H1 (cell line): ENCODE measurements around the gene AGFG2. TPM values are rescaled to one million over a fixed set of nuclear protein-coding genes. Genes with fewer than 3 reads are reported as not detected.

Source experiments
- CTCF ChIA-PET: fragments of 300-600 bp; sonication (Branson Sonifier 250); formaldehyde crosslinking; loops from one replicate; lab custom pipeline; 2021; ENCODE audit not compliant: partially characterized antibody; lab: Charles Lee
- POLR2A ChIA-PET: fragments of 300-600 bp; sonication (Branson Sonifier 250); formaldehyde crosslinking; loops from one replicate; lab custom pipeline; 2021; ENCODE audit warnings: inconsistent platforms; ENCODE audit not compliant: partially characterized antibody; lab: Charles Lee
- DNase-seq, 2 experiments: peaks; one replicate each; pipeline versions ENCODE4 v3.0.0 to v3.0.0-alpha.2; 2010 to 2022; ENCODE audit warnings: low spot score in 2 of 2, low read depth in 1 of 2, mixed read lengths in 1 of 2
- FAIRE-seq: peaks from 2 replicates; lab custom pipeline; 2011; peaks lifted over from hg19 to GRCh38; lab: Jason Lieb, UNC
- H2AFZ ChIP-seq: 2 replicates; pipeline ENCODE4 v1.8.1; 2012; ENCODE audit warnings: low read length, inconsistent platforms
- H2AK5ac ChIP-seq: 2 replicates; pipeline ENCODE4 v1.6.1; 2013; ENCODE audit warnings: low read depth, low read length
- H2BK120ac ChIP-seq: replicated peaks from 2 replicates; pipeline ENCODE3; 2013; ENCODE audit warnings: low read depth, low read length, inconsistent platforms
- H2BK12ac ChIP-seq: 2 replicates; pipeline ENCODE4 v1.6.1; 2013; ENCODE audit warnings: low read depth, low read length
- H2BK15ac ChIP-seq: 2 replicates; pipeline ENCODE4 v1.6.1; 2013; ENCODE audit warnings: low read length
- H2BK20ac ChIP-seq: 2 replicates; pipeline ENCODE4 v1.6.1; 2013; ENCODE audit warnings: low read length
- H2BK5ac ChIP-seq: 2 replicates; pipeline ENCODE4 v1.6.1; 2013; ENCODE audit warnings: low read depth, low read length
- H3K14ac ChIP-seq: 2 replicates; pipeline ENCODE4 v1.6.1; 2013; ENCODE audit warnings: inconsistent platforms; ENCODE audit not compliant: insufficient read length
- H3K18ac ChIP-seq: 2 replicates; pipeline ENCODE4 v1.6.1; 2013; ENCODE audit warnings: low read length; ENCODE audit errors: extremely low read depth
- H3K23ac ChIP-seq: 2 replicates; pipeline ENCODE4 v1.6.1; 2013; ENCODE audit warnings: inconsistent platforms; ENCODE audit not compliant: insufficient read length
- H3K23me2 ChIP-seq: 2 replicates; pipeline ENCODE4 v1.6.1; 2013; ENCODE audit warnings: low read depth, low read length
- H3K27ac ChIP-seq: 2 replicates; pipeline ENCODE4 v1.6.1; 2011; ENCODE audit warnings: low read depth, low read length, inconsistent platforms
- H3K27me3 ChIP-seq, 4 experiments: replicated peaks in 1 of 4; 1 replicate in 1 of 4; 2 replicates in 3 of 4; pipeline versions ENCODE4 v1.6.1 to v1.8.1; 2011 to 2013; ENCODE audit warnings: low read length in 3 of 4, mild to moderate bottlenecking in 3 of 4, inconsistent platforms in 2 of 4, mixed read lengths in 2 of 4, moderate library complexity in 1 of 4; ENCODE audit not compliant: control insufficient read depth in 3 of 4, insufficient read depth in 3 of 4; ENCODE audit errors: extremely low read depth in 1 of 4
- H3K36me3 ChIP-seq, 4 experiments: 2 replicates each; pipeline versions ENCODE4 v1.6.1 to v1.8.1; 2011 to 2013; ENCODE audit warnings: mild to moderate bottlenecking in 4 of 4, low read length in 3 of 4, moderate library complexity in 2 of 4, control low read depth in 1 of 4, inconsistent platforms in 1 of 4; ENCODE audit not compliant: insufficient read depth in 4 of 4, control insufficient read depth in 2 of 4
- H3K4ac ChIP-seq: replicated peaks from 2 replicates; pipeline ENCODE3; 2013; ENCODE audit warnings: low read length, low read depth, mixed read lengths, inconsistent platforms; ENCODE audit not compliant: insufficient read length
- H3K4me1 ChIP-seq, 4 experiments: replicated peaks in 1 of 4; 1 replicate in 1 of 4; 2 replicates in 3 of 4; pipeline versions ENCODE4 v1.6.1 to v1.8.1; 2011 to 2013; ENCODE audit warnings: low read length in 3 of 4, inconsistent platforms in 2 of 4, mixed read lengths in 1 of 4; ENCODE audit not compliant: insufficient read depth in 4 of 4, control insufficient read depth in 3 of 4
- H3K4me2 ChIP-seq, 2 experiments: 2 replicates each; pipeline versions ENCODE4 v1.6.1 to v1.8.1; 2011 to 2013; ENCODE audit warnings: low read depth in 2 of 2, low read length in 2 of 2, control low read depth in 1 of 2, inconsistent platforms in 1 of 2, mild to moderate bottlenecking in 1 of 2; ENCODE audit not compliant: insufficient read depth in 1 of 2
- H3K4me3 ChIP-seq, 4 experiments: fragments of 200-600, 300-600 bp in 1 of 4; sonication (generic), shearing (Covaris generic), sonication (Bioruptor Twin) in 1 of 4; 2 replicates each; pipeline versions ENCODE4 v1.5.1 to v1.8.1; 2011 to 2016; ENCODE audit warnings: low read length in 4 of 4, low read depth in 3 of 4, control low read depth in 2 of 4, inconsistent platforms in 2 of 4, mild to moderate bottlenecking in 2 of 4, mixed read lengths in 1 of 4, moderate library complexity in 1 of 4; ENCODE audit not compliant: insufficient read depth in 2 of 4; ENCODE audit errors: extremely low read depth in 1 of 4
- H3K56ac ChIP-seq: replicated peaks from 2 replicates; pipeline ENCODE3; 2013; ENCODE audit warnings: low read depth, mild to moderate bottlenecking, mixed read lengths, low read length, inconsistent platforms; ENCODE audit not compliant: insufficient read length
- H3K79me1 ChIP-seq: 2 replicates; pipeline ENCODE4 v1.6.1; 2013; ENCODE audit warnings: low read depth, low read length, control low read depth
- H3K79me2 ChIP-seq, 2 experiments: 2 replicates each; pipeline versions ENCODE4 v1.6.1 to v1.8.1; 2012 to 2013; ENCODE audit warnings: low read length in 2 of 2, mild to moderate bottlenecking in 2 of 2, inconsistent platforms in 1 of 2; ENCODE audit not compliant: insufficient read depth in 2 of 2, control insufficient read depth in 1 of 2
- H3K9ac ChIP-seq, 4 experiments: replicated peaks in 1 of 4; 1 replicate in 1 of 4; 2 replicates in 3 of 4; pipeline versions ENCODE4 v1.6.1 to v1.8.1; 2011 to 2013; ENCODE audit warnings: low read depth in 3 of 4, low read length in 3 of 4, control low read depth in 2 of 4, mild to moderate bottlenecking in 2 of 4, moderate library complexity in 2 of 4, inconsistent platforms in 1 of 4; ENCODE audit errors: extremely low read depth in 1 of 4
- H3K9me3 ChIP-seq, 2 experiments: 2 replicates each; pipeline versions ENCODE4 v1.6.1 to v1.8.1; 2012 to 2013; ENCODE audit warnings: mild to moderate bottlenecking in 2 of 2, moderate library complexity in 2 of 2, control low read depth in 1 of 2, inconsistent platforms in 1 of 2, low read depth in 1 of 2, low read length in 1 of 2, mixed read lengths in 1 of 2; ENCODE audit not compliant: insufficient read depth in 2 of 2
- H4K20me1 ChIP-seq, 2 experiments: replicated peaks in 1 of 2; 2 replicates each; pipeline versions ENCODE3 to v1.8.1; 2011 to 2013; ENCODE audit warnings: inconsistent platforms in 2 of 2, low read length in 2 of 2, mild to moderate bottlenecking in 1 of 2; ENCODE audit not compliant: insufficient read depth in 2 of 2, control insufficient read depth in 1 of 2
- H4K5ac ChIP-seq: 2 replicates; pipeline ENCODE4 v1.6.1; 2013; ENCODE audit warnings: low read length, low read depth, mixed read lengths, inconsistent platforms; ENCODE audit not compliant: insufficient read length
- H4K8ac ChIP-seq: 2 replicates; pipeline ENCODE4 v1.8.0; 2013; ENCODE audit warnings: mild to moderate bottlenecking, moderate library complexity, low read length, inconsistent platforms; ENCODE audit not compliant: insufficient read depth; ENCODE audit errors: extremely low read depth
- H4K91ac ChIP-seq: replicated peaks from 2 replicates; pipeline ENCODE3; 2013; ENCODE audit warnings: low read length, mixed read lengths, inconsistent platforms; ENCODE audit not compliant: insufficient read length
- CHD2 ChIP-seq: IDR thresholded peaks from 2 replicates; pipeline ENCODE4 v1.6.1; 2012; ENCODE audit warnings: low read length, improper control_type of control experiment
- EP300 ChIP-seq, 2 experiments: IDR thresholded peaks; 1 replicate in 1 of 2; 2 replicates in 1 of 2; pipeline ENCODE4 v1.6.1; 2011 to 2012; ENCODE audit warnings: low read depth in 2 of 2, low read length in 2 of 2, mild to moderate bottlenecking in 2 of 2, borderline replicate concordance in 1 of 2, inconsistent platforms in 1 of 2, moderate library complexity in 1 of 2
- SIN3A ChIP-seq, 2 experiments: IDR thresholded peaks in 1 of 2; conservative IDR thresholded peaks in 1 of 2; 2 replicates each; pipeline ENCODE4 v1.6.1; 2011 to 2012; ENCODE audit warnings: low read length in 2 of 2, improper control_type of control experiment in 1 of 2, low read depth in 1 of 2, mild to moderate bottlenecking in 1 of 2
- TAF7 ChIP-seq: optimal IDR thresholded peaks from 2 replicates; pipeline ENCODE3; 2011; ENCODE audit warnings: low read depth, mild to moderate bottlenecking, inconsistent platforms, low read length, moderate library complexity, borderline replicate concordance
- whole genome bisulfite sequencing, 2 experiments: shearing (Covaris generic) in 1 of 2; methylation state at CpG; one replicate each; pipeline versions ENCODE4 v1.1.6 to v1.1.7; 2013 to 2015; ENCODE audit warnings: low lambda C conversion rate in 2 of 2, mixed read lengths in 2 of 2, inconsistent platforms in 1 of 2, low coverage in 1 of 2, missing lambda C conversion rate in 1 of 2; ENCODE audit not compliant: insufficient replicate concordance in 2 of 2, insufficient coverage in 1 of 2, insufficient read length in 1 of 2; ENCODE audit errors: extremely low coverage in 1 of 2, missing lambda C conversion rate in 1 of 2; 5-methylcytosine and 5-hydroxymethylcytosine counted together
- polyA plus RNA-seq, 7 experiments: library from polyadenylated mRNA; depleted of rRNA in 3 of 7; stranded (reverse) in 5 of 7; unstranded in 2 of 7; fragments of >200 nt in 5 of 7; fragments of 200-250 nt in 2 of 7; gene quantifications; 1 replicate in 5 of 7; 2 replicates in 1 of 7; 4 replicates in 1 of 7; pipeline versions ENCODE4 v1.2.1 to v1.2.3, GENCODE V29; 2011 to 2013; ENCODE audit warnings: missing spikeins in 2 of 7, mixed read lengths in 2 of 7
- total RNA-seq: library from RNA; stranded (reverse); fragmentation: NEBNext Ultra II Directional; extraction: Animal tissue kit (Norgen Biotek cat#: 25700); gene quantifications from 2 replicates; pipeline ENCODE4 v1.2.1, GENCODE V29; 2021
- TF ChIP-seq, protein P1 (sequence below), 3 experiments: IDR thresholded peaks; 1 replicate in 2 of 3; 2 replicates in 1 of 3; pipeline versions ENCODE4 v1.5.1 to v1.6.1; 2011; ENCODE audit warnings: low read length in 3 of 3, mild to moderate bottlenecking in 3 of 3, inconsistent platforms in 2 of 3, low read depth in 1 of 3, moderate library complexity in 1 of 3; ENCODE audit not compliant: insufficient read depth in 1 of 3; ENCODE audit errors: control extremely low read depth in 1 of 3

The AGFG2 gene
- total and polyA plus RNA-seq, 2 of the 8 experiments (the other 6 are each of a cell fraction or from before 2014, with no cell fraction given): 7.6 to 11.2 TPM

DNA sequence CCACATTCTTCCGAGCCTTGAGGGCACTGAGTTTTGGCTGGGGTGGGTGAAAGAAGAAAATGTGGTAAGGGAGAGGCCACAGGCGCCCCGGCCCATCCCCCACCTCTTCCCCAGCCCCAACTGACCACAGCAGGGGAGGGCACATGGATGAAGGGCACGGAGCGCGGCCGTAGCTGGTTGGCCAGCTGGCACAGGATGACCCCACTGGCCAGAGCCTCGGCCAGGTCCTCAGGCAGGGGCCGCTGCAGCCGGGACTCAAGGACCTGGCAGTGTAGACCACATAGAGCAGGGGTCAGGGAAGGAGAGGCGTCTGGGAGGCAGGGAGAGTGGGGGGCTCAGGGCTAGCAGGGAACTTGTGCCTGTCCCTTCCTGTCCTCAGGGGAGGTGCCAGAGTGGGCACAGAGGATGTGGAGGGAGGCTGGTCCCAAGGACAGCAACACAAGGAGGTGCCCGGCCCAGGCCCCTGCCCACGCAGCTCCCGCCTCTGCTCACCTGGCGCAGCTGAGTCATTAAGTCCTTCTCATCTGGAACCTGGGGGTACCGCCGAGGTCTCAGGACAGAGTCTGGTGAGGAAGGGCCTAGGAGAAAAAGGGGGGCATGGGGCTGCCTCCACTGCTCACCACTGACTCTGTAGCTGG, 36.9 kb downstream of the AGFG2 start:
- 94% methylated on average over 17 of the region's 17 CpGs; no CpG with 5 or more reads in 1 of the 2 experiments for WGBS, 2 experiments
- H3K56ac ChIP-seq: no peak overlapping the region
- no peak overlapping the region for H3K4me3 ChIP-seq
- no peak overlapping the region for H3K4ac ChIP-seq
- ChIA-PET POLR2A (interaction anchor here (1.0 to 2.6 kb wide), 3 partner anchors 9 to 101 kb away, joined by 3 to 10 read pairs (median 6); partner anchors contain the start of genes FBXO24 and LRCH4), CTCF (interaction anchor here (1.3 to 3.8 kb wide), 3 partner anchors 11 to 106 kb away, joined by 5 to 16 read pairs (median 6); partner anchors contain the start of genes FBXO24 and LRCH4)
- peaks cover 0 to 24% (median 17%) of the 10 kb centered on the region in 4 experiments; a peak in 6 of 7 replicates for H3K4me1 ChIP-seq
- H2AFZ ChIP-seq: no peak overlapping the region
- H3K9ac ChIP-seq: no peak overlapping the region
- H3K27ac ChIP-seq: no peak overlapping the region
- H2AK5ac ChIP-seq: no peak overlapping the region
- peaks cover 0 to 17% of the 10 kb centered on the region in 2 experiments for H4K20me1 ChIP-seq
- FAIRE-seq (no peak), DNase-seq (peak in 1 of 2 experiments; percentile 37)
- H3K23ac ChIP-seq: no peak overlapping the region
- peaks cover 0 to 4% (median 0%) of the 10 kb centered on the region in 4 experiments; a peak in 1 of 7 replicates for H3K27me3 ChIP-seq
- H3K23me2 ChIP-seq: peaks cover 7% of the 10 kb centered on the region
- no peak overlapping the region for H3K14ac ChIP-seq
- no peak overlapping the region for H3K4me2 ChIP-seq
- no peak overlapping the region for H2BK20ac ChIP-seq
- H2BK120ac ChIP-seq: no peak overlapping the region
- H3K79me1 ChIP-seq: peaks cover 7% of the 10 kb centered on the region
- no peak overlapping the region for H4K8ac ChIP-seq
- H3K79me2 ChIP-seq: no peaks in the 10 kb centered on the region
- no peak overlapping the region for H4K5ac ChIP-seq
- H4K91ac ChIP-seq: no peak overlapping the region
- no peak overlapping the region for H2BK5ac ChIP-seq
- peaks cover 4 to 28% (median 25%) of the 10 kb centered on the region in 4 experiments; a peak in 6 of 8 replicates for H3K36me3 ChIP-seq
- H2BK12ac ChIP-seq: no peak overlapping the region
- no peak for TF ChIP-seq CHD2
- TF ChIP-seq, protein P1, sequence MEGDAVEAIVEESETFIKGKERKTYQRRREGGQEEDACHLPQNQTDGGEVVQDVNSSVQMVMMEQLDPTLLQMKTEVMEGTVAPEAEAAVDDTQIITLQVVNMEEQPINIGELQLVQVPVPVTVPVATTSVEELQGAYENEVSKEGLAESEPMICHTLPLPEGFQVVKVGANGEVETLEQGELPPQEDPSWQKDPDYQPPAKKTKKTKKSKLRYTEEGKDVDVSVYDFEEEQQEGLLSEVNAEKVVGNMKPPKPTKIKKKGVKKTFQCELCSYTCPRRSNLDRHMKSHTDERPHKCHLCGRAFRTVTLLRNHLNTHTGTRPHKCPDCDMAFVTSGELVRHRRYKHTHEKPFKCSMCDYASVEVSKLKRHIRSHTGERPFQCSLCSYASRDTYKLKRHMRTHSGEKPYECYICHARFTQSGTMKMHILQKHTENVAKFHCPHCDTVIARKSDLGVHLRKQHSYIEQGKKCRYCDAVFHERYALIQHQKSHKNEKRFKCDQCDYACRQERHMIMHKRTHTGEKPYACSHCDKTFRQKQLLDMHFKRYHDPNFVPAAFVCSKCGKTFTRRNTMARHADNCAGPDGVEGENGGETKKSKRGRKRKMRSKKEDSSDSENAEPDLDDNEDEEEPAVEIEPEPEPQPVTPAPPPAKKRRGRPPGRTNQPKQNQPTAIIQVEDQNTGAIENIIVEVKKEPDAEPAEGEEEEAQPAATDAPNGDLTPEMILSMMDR (IDR thresholded peaks at IDR 0.05; ENCODE audit: control extremely low read depth in 1 of 3, insufficient read depth in 1 of 3, low read depth in 1 of 3, low read length in 3 of 3): no peak
- TF ChIP-seq TAF7: no peak
- TF ChIP-seq SIN3A (conservative IDR thresholded peaks at IDR 0.05 in 1 of 2, IDR thresholded peaks at IDR 0.05 in 1 of 2; ENCODE audit: low read depth in 1 of 2, low read length in 2 of 2): no peak
- TF ChIP-seq EP300 (IDR thresholded peaks at IDR 0.05; ENCODE audit: borderline replicate concordance in 1 of 2, low read depth in 2 of 2, low read length in 2 of 2): no peak
- H3K9me3 ChIP-seq: no peaks in the 10 kb centered on the region
- H3K18ac ChIP-seq: no peak overlapping the region
- H2BK15ac ChIP-seq: no peak overlapping the region
